Activated naive CD4-positive, alpha-beta T cell treated with anti-CD3 and anti-CD28 coated beads, Interleukin-2, amount 50 U/mL, for 72 hours (primary cell): Measurements from ENCODE around the gene ARF1. TPM values are rescaled to one million over a fixed set of nuclear protein-coding genes. Genes with fewer than 3 reads are reported as not detected.

ENCODE experiments used
- ATAC-seq, 2 donors: fragments of 150-1000 bp; cut with Tn5 transposase; 2 replicates each; pipeline ENCODE4 v1.10.0; 2021; ENCODE audit warnings: mild to moderate bottlenecking in 2 of 2, moderate library complexity in 2 of 2
- DNase-seq, 2 donors: peaks; one replicate each; pipeline ENCODE4 v3.0.0; 2021 to 2022; ENCODE audit warnings: low spot score in 2 of 2
- H3K27ac Mint-ChIP-seq, 2 donors: one replicate each; pipeline ENCODE4 v1.8.0; 2022; ENCODE audit warnings: mild to moderate bottlenecking in 2 of 2, mixed read lengths in 2 of 2
- H3K36me3 Mint-ChIP-seq, 2 donors: one replicate each; pipeline ENCODE4 v1.8.0; 2022; ENCODE audit warnings: mixed read lengths in 2 of 2
- H3K9me3 Mint-ChIP-seq, 2 donors: one replicate each; pipeline ENCODE4 v1.8.0; 2022; ENCODE audit warnings: mixed read lengths in 2 of 2
- total RNA-seq, 2 donors: library from RNA; stranded (reverse); gene quantifications; one replicate each; pipeline ENCODE4 v1.2.3, GENCODE V29; 2022

ARF1 gene
- total RNA-seq, 2 donors from 2014 or later: 308 to 333 TPM

DNA sequence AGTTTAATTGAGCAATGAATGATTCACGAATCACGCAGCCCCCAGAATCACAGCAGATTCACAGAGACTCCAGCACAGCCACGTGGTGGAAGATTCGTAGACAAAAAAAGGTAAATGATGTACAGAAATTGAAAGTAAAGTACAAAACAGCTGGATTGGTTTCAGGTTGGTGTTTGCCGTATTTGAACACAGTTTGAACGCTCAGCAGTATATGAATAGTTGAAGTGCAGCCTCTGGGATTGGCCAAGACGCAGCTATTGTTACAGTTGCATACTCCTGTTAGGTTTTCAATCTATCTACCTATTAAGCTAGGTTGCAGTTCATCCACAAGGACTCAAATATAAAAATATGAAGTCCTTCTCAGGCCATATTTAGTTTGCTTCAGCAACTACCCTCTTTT lies 29.7 kb downstream of the ARF1 start:
- Mint-ChIP-seq H3K9me3 (no peaks in the 10 kb centered on the region), H3K36me3 (peaks cover 0 to 6% of the 10 kb centered on the region in 2 donors), H3K27ac (no peak overlapping the region)
- ATAC-seq (no peak), DNase-seq (no peak)

DNA sequence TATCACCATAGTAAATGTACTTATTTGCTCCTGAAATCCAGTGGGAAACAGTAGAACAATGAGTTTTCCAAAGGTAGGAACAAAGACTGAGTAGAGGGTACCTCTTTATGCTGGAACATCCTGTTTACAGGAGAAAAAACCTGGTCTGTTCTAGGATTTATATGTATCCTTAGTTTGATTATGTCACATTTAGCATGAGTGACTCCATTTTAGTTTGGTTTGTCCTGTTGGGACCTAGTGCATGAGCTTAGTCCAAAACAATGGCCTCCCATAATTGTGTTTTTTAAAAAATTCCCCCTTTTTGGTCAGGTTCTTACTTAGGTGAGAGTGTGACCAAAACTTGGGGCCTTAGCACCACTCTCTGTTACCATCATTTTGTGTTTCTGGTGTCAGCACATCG lies 30.1 kb downstream of the ARF1 start:
- ATAC-seq: no peak
- no peaks in the 10 kb centered on the region for H3K9me3 Mint-ChIP-seq
- no peak overlapping the region for H3K27ac Mint-ChIP-seq
- peaks cover 4 to 6% of the 10 kb centered on the region in 2 donors for H3K36me3 Mint-ChIP-seq
- DNase-seq: no peak

DNA sequence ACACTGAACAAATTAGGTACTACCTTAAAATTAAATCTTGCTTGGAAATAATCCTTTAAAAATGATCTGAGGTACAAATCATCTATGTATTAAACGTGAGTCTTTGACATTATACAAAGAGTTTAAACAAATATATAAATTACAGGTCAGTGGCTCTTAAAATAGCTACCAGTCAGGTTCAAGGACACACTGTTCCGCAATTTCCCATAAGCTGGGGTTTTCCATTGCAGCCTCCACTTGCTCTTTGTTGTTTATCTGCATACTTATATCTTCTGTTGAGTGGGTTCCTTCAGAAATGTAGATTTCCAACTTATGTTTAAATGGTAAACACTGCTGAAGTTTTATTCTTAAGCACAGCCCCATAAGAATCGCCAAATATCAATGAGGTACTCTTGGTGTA lies 32.3 kb downstream of the ARF1 start:
- DNase-seq (no peak), ATAC-seq (no peak)
- H3K36me3 Mint-ChIP-seq: peaks cover 4 to 10% of the 10 kb centered on the region in 2 donors
- peaks cover 0 to 4% of the 10 kb centered on the region in 2 donors for H3K9me3 Mint-ChIP-seq
- no peak overlapping the region for H3K27ac Mint-ChIP-seq

DNA sequence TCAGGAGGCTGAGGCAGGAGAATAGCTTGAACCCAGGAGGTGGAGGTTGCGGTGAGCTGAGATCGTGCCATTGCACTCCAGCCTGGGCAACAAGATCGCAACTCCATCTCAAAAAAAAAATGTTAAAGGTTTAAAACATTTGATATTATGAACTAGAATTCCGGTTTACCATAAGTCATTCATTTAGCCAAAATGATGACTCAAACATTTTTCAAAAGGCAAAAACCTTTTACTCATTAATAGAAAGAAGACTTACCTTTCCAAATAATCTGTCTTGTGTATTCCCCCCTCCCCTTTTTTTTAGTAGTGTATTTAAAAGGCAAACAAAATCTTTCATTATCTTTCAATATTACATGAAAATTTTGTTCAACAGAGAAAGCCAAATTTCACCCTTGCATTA lies 34.8 kb downstream of the ARF1 start:
- peaks cover 0 to 4% of the 10 kb centered on the region in 2 donors for H3K9me3 Mint-ChIP-seq
- no peak overlapping the region for H3K27ac Mint-ChIP-seq
- DNase-seq (no peak), ATAC-seq (no peak)
- H3K36me3 Mint-ChIP-seq: peaks cover 0 to 17% of the 10 kb centered on the region in 2 donors

DNA sequence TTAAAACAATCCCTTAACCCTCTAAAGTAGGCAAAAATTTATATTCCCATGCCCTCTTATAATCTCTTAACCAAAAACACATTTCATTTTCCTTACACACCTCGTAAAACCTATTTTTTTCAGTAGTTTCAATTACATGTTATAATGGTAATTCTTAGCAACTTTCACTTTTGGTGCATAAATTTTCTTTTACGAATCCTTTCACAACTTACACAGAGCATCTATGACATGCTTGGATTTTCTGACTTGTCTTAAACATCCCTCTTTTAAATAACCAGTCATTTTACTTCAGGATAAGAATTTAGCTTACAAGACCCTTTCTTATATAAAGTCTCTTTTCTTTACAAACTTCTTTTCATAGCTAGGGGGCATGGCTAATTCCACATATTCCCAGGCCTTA lies 35.5 kb downstream of the ARF1 start:
- DNase-seq (no peak), ATAC-seq (no peak)
- Mint-ChIP-seq H3K36me3 (peaks cover 0 to 17% of the 10 kb centered on the region in 2 donors), H3K27ac (no peak overlapping the region), H3K9me3 (peaks cover 0 to 4% of the 10 kb centered on the region in 2 donors)

DNA sequence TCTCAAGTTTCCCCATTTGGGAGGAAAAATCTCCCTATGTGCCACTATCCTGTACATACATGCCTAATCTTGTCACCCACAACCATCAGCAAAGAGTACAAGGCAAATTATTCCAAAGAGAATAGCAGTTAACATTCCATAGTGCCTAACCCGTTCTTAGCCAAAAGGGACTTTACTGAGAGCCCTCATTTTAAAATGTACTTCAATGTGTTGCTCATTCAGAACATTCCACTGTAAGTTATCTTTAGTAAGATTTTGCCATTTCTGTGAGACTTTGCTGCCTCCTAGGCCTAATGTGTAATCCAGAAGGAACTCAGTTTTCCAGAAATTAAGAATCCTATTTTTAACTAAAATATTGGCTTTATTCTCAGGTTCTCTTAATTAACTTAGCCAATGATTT lies 37.8 kb downstream of the ARF1 start:
- H3K9me3 Mint-ChIP-seq: peaks cover 0 to 4% of the 10 kb centered on the region in 2 donors
- DNase-seq: no peak
- H3K27ac Mint-ChIP-seq: no peak overlapping the region
- H3K36me3 Mint-ChIP-seq: peaks cover 0 to 17% of the 10 kb centered on the region in 2 donors
- ATAC-seq: no peak

DNA sequence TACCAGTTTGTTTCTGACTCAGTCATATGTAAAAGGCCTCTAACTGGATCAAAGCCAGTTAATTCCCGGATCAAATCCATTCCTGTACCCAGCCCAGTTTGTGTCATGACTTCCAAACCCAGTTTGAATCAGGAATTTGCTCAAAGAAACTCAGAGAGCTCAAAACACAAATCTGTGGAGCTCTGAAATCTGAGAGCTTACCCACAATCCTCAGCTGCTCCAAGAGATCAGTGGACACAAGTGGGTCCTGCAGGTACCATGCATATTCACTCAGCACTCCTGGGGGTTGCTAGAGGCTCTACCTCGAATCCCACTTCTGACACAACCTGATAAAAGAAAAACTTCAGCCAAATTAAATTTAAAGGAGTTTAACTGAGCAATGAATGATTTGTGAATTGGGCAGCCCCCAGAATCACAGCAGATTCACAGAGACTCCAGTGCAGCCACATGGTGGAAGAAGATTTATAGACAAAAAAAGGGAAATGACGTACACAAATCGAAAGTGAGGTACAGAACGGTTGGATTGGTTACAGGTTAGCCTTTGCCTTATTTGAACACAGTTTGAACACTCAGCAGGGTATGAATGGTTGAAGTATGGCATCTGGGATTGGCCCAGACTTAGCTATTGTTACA lies 38.5 kb downstream of the ARF1 start:
- Mint-ChIP-seq H3K9me3 (peaks cover 0 to 4% of the 10 kb centered on the region in 2 donors), H3K36me3 (peaks cover 0 to 17% of the 10 kb centered on the region in 2 donors), H3K27ac (peak overlapping the region in 1 of 2 donors; percentile 68)
- DNase-seq: no peak
- ATAC-seq: peak; percentile 52 to 64

DNA sequence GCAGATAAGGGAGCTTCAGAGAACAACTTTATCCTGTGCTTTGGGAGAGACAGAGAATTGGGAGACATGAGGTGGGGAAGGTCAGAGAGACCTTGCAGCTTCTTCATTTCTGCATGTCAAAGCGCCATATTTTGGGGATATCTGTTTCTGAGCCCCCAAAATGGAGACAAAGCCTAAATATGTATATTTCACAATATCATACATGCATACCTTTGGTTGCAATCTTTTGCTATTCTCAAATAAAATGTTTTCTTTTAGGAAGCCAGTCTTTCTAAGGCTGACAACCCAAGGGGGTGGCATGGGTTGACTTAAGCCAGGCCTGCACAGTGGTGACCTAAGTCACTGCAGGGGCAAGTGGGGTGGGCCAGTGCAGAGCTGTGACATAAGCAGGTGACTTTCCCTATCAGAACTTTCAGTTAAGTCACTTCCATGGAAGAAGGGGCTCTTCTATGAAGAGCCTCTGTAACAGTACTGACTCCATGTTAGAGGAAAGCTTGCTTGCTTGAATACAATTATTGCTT lies 40.5 kb downstream of the ARF1 start:
- no peak for ATAC-seq

DNA sequence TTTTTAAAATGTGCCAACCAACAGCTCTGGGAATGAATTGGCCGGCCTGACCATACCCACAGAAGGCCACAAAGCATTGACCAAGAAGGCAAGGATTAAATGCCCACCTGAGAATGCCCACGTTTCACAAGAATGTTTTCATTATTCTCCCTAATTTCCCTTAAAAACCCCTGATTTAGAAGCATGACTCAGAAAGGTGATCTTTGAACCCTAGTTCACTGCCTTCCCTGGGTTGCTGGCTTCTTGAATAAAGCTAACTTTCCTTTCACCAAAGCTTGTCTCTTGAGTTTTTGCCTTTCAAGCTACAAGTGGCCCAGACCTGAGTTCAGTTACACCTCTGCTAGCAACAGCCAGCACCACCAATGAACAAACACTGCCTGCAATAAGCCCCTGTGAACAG lies 41.0 kb downstream of the ARF1 start:
- ATAC-seq: no peak
- no peak for DNase-seq
- Mint-ChIP-seq H3K36me3 (peaks cover 0 to 7% of the 10 kb centered on the region in 2 donors), H3K27ac (no peak overlapping the region), H3K9me3 (no peaks in the 10 kb centered on the region)

More for the DNA sequence above, 40.5 kb downstream of the ARF1 start:
- H3K27ac Mint-ChIP-seq: no peak overlapping the region
- no peak for DNase-seq
- H3K9me3 Mint-ChIP-seq: peaks cover 0 to 2% of the 10 kb centered on the region in 2 donors
- H3K36me3 Mint-ChIP-seq: peaks cover 0 to 9% of the 10 kb centered on the region in 2 donors

DNA sequence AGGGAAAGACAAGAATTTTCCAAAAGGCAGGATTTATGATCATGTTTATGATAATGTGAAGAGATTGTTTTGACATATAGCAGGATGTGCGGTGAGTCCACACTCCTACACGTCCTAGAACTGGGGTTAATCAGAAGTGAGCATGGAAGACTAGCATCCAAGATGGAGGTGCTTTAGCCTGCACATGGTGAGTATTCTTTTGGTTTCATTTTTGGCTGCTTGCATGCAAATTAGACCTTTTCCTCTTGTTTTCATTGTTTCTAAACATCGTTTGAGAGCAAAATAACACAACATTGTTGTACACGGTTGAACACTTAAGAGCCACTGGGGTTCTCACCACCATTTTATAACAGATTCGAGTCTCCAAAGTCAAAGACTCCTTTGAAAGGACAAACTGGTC lies 42.7 kb downstream of the ARF1 start:
- ATAC-seq: no peak
- H3K9me3 Mint-ChIP-seq: no peaks in the 10 kb centered on the region
- peaks cover 0 to 7% of the 10 kb centered on the region in 2 donors for H3K36me3 Mint-ChIP-seq
- DNase-seq: no peak
- H3K27ac Mint-ChIP-seq: no peak overlapping the region

DNA sequence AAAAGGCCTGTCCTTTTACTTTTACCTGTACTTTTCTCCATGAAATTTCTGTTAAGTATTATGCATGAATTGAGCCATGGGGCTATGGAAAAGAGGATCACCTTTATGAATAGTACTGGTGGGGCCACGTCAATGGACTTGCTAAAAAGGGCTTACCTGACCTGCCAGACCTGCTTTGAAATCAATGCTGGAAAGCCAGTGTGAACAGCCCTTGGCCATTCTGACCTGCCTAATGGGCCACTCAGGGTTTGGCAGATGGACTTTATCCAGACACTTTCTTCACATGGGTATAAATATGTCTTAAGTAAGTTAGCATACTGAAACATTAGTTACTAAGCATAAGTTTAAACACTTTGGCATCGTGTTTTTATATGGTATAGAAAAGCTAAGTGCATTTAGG lies 49.3 kb downstream of the ARF1 start:
- H3K36me3 Mint-ChIP-seq: no peaks in the 10 kb centered on the region
- H3K27ac Mint-ChIP-seq: no peak overlapping the region
- H3K9me3 Mint-ChIP-seq: no peaks in the 10 kb centered on the region
- no peak for ATAC-seq
- no peak for DNase-seq

DNA sequence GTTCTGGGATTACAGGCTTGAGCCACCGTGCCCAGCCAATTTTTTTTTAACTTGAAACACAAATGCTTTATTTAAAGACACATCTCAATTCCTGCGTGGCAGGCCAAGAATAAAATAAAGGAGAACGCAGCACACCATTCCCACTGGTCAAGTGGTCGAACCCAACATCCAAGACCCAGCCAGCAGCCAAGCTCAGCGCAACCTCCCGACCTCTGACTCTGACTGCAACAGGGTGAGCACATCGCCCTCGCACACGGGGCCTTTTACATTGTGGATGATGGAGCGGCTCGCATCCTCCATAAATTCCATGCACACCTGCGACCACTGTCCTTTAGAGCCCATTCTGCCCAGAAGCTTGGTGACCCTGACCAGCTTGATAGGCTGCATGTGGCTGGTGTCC lies 52.1 kb downstream of the ARF1 start:
- no peaks in the 10 kb centered on the region for H3K9me3 Mint-ChIP-seq
- ATAC-seq: no peak
- H3K27ac Mint-ChIP-seq: no peak overlapping the region
- DNase-seq: no peak
- no peaks in the 10 kb centered on the region for H3K36me3 Mint-ChIP-seq

DNA sequence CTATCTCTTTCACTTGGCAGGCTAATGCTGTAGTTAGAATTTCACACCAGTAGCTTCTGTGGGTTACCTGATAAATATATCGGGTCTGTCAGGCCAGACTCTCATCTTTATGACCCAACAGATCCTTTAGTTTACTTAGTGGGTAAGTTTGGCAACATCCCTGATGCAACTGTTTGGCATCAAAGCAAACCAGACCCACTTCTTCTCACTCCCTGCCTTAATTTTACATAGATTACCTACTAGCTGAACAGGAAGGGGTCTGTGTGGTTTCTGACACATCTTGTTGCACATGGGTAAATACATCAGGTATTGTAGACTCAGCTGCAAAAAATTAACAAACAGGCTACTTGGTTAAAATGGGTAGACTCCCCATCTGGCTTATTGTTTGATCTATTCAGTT lies 54.4 kb downstream of the ARF1 start:
- H3K36me3 Mint-ChIP-seq: peaks cover 9 to 11% of the 10 kb centered on the region in 2 donors
- DNase-seq: no peak
- peak overlapping the region in 1 of 2 donors; percentile 56 for H3K27ac Mint-ChIP-seq
- no peak for ATAC-seq
- H3K9me3 Mint-ChIP-seq: no peaks in the 10 kb centered on the region

DNA sequence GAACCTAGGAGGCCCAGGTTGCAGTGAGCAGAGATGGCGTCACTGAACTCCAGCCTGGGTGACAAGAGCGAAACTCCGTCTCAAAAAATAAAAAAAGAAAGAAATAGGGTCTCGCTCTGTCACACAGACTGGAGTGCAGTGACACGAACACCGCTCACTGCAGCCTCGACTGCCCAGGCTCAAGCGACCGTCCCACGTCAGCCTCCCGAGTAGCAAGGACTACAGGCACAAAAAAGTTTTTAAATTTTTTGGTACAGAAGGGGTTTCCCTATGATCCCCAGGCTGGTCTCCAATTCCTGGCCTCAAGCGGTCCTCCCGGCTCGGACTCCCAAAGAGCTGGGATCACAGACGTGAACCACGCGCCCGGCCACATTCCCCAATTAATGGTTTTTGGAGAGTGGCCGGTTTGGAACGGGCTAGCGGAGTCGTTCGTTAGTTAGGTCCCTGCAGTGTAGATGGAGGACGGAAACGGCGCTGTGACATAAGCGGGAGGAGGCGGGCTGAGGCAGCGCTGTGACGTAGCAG lies 57.0 kb downstream of the ARF1 start:
- ATAC-seq: no peak
- Mint-ChIP-seq H3K27ac (peak overlapping the region; percentile 61 to 95), H3K9me3 (no peaks in the 10 kb centered on the region), H3K36me3 (peaks cover 9 to 11% of the 10 kb centered on the region in 2 donors)
- no peak for DNase-seq

DNA sequence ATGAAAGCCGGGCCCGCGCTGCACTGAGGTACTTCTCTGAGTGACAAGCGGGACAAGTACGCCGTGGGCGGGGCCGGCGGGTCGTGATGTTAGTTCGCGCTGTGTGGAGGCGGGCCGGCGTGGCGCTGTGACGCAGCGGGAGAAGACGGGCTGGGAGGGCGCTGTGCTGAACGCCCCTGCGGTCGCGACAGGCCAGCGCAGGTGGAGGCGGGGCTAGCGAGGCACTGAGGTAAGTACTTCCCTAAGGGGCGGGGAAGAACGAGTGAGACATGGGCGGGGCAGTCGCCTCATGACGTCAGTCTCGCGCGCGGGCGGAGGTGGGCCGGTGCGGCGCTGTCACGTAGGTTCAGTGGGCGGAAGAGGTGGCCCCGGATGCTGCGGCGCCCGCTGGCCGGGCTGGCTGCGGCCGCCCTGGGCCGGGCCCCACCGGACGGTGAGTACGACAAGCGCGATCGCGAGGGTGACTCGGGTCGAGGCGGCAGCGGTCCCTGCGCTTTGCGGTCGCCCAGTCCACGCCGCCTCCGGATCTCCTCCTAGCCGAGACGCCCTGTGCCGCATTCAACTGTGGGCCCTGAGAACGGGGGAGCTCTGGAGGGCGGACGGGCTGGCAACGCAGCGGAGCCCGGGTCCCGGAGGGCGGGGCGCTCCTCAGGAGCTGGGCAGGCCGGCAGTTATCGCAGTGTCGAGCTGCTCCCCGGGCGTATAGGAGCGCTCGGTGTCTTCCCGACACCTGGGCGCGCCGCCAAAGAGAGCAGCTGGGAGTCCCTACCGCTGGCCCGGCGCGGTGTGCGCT lies 57.6 kb downstream of the ARF1 start, which contains the start of gene GUK1:
TSS of gene GUK1 (plus strand) at position 349 of the 793 bp plus-strand sequence. CDS start at position 373, 24 bp downstream.
- ATAC-seq (peak; percentile 90 to 94), DNase-seq (peak; percentile 99 to 100)
- Mint-ChIP-seq H3K27ac (peak within 1 kb of the TSS; percentile 95 to 97), H3K36me3 (peaks cover 9 to 11% of the 10 kb centered on the region in 2 donors), H3K9me3 (no peaks in the 10 kb centered on the region)

DNA sequence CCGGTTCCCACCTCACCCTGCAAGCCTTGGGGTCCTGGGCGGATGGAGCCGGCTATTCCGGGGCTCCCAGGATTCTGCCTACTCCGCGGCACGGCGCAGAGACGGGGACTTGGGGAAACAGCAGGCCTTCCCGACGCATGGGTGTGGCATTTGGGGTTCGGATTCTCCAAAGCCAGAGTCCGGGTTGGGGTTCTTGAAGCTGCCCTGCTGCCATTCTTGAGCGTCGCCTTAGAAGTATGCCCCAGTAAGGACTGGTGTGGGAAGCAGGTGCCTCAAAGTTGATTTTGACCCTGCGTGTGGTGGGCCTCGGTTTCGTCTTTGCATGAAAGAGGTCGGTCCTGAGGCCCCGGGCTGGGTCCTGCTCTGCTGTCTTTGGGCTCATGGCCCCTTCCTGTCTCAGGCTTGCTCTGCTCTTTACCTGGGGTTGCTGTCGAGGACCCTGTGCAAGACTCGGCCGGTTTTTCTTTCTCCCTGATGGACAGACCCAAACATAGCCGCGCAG lies 58.3 kb downstream of the ARF1 start:
- Mint-ChIP-seq H3K36me3 (peaks cover 9 to 11% of the 10 kb centered on the region in 2 donors), H3K9me3 (no peaks in the 10 kb centered on the region), H3K27ac (peak overlapping the region; percentile 95 to 97)
- DNase-seq: peak in 1 of 2 donors; percentile 64
- no peak for ATAC-seq
